Smooth muscle cell (in vitro differentiated cells): ENCODE data around the gene VSTM1. TPM values are rescaled to one million over a fixed set of nuclear protein-coding genes. Genes with fewer than 3 reads are reported as not detected.

Experiments
- DNase-seq: peaks from one replicate; lab custom pipeline; 2025; ENCODE audit not compliant: unreplicated experiment; lab: John Stamatoyannopoulos, UW
- H2AFZ ChIP-seq: fragments of 200-600 bp; sonication (generic); 2 replicates; pipeline ENCODE4 v1.6.0; 2016; ENCODE audit warnings: antibody characterized with exemption, low read depth, mild to moderate bottlenecking
- H3F3A ChIP-seq: fragments of 200-600 bp; sonication (generic); 2 replicates; pipeline ENCODE4 v1.6.0; 2017; ENCODE audit warnings: antibody characterized with exemption, low read depth
- H3K27ac ChIP-seq: fragments of 200-600 bp; sonication (generic); 2 replicates; pipeline ENCODE4 v1.5.1; 2016; ENCODE audit warnings: low read depth, mild to moderate bottlenecking
- H3K27me3 ChIP-seq: fragments of 200-600 bp; sonication (generic); 2 replicates; pipeline ENCODE4 v1.6.1; 2016; ENCODE audit warnings: low read depth, mild to moderate bottlenecking
- H3K36me3 ChIP-seq: fragments of 200-600 bp; sonication (generic); 2 replicates; pipeline ENCODE4 v1.5.1; 2016; ENCODE audit warnings: low read depth
- H3K4me1 ChIP-seq: fragments of 200-600 bp; sonication (generic); 2 replicates; pipeline ENCODE4 v1.5.1; 2016; ENCODE audit warnings: low read depth
- H3K4me2 ChIP-seq: fragments of 200-600 bp; sonication (generic); 2 replicates; pipeline ENCODE4 v1.6.0; 2016; ENCODE audit warnings: mild to moderate bottlenecking
- H3K4me3 ChIP-seq: fragments of 200-600 bp; sonication (generic); 2 replicates; pipeline ENCODE4 v1.5.1; 2016; ENCODE audit warnings: mild to moderate bottlenecking
- H3K79me2 ChIP-seq: fragments of 200-600 bp; sonication (generic); 2 replicates; pipeline ENCODE4 v1.6.0; 2016; ENCODE audit warnings: low read depth, mild to moderate bottlenecking
- H3K9ac ChIP-seq: fragments of 200-600 bp; sonication (generic); 2 replicates; pipeline ENCODE4 v1.6.0; 2016; ENCODE audit warnings: low read depth
- H3K9me3 ChIP-seq: fragments of 200-600 bp; sonication (generic); replicated peaks from 2 replicates; pipeline ENCODE4 v1.5.1; 2016; ENCODE audit warnings: low read depth
- H4K20me1 ChIP-seq: fragments of 200-600 bp; sonication (generic); 2 replicates; pipeline ENCODE4 v1.6.0; 2016; ENCODE audit warnings: low read depth
- WGBS: methylation state at CpG from one replicate; pipeline ENCODE4 v1.1.7; 2016; ENCODE audit warnings: low lambda C conversion rate; 5-methylcytosine and 5-hydroxymethylcytosine counted together
- polyA plus RNA-seq: library from polyadenylated mRNA; unstranded; fragments of >200 nt; fragmentation: Nextera tagmentation; extraction: Ambion mirVana; gene quantifications from 2 replicates; pipeline ENCODE4 v1.2.1, GENCODE V29; 2016
- total RNA-seq: library from RNA; depleted of rRNA; stranded (reverse); fragments of >200 nt; gene quantifications from 2 replicates; pipeline ENCODE4 v1.2.3, GENCODE V29; 2014
- TF ChIP-seq, protein P1 (sequence below): fragments of 200-600 bp; sonication (generic); IDR thresholded peaks from 2 replicates; pipeline ENCODE4 v1.5.1; 2017; ENCODE audit warnings: borderline replicate concordance, mild to moderate bottlenecking, antibody characterized with exemption; ENCODE audit not compliant: insufficient read depth, poor library complexity, severe bottlenecking

VSTM1 gene
- total and polyA plus RNA-seq, 2 experiments from 2014 or later: not detected

- Histone ChIP-seq H3K27me3 (no peaks in the 10 kb centered on the region), H3F3A (no peaks in the 10 kb centered on the region), H3K36me3 (no peaks in the 10 kb centered on the region), H3K9me3 (no peaks in the 10 kb centered on the region), H3K4me1 (no peaks in the 10 kb centered on the region), H2AFZ (no peak overlapping the region), H3K27ac (no peak overlapping the region), H3K79me2 (no peaks in the 10 kb centered on the region), H3K9ac (no peak overlapping the region), H4K20me1 (no peaks in the 10 kb centered on the region), H3K4me3 (no peak overlapping the region), H3K4me2 (no peak overlapping the region)
- no peak for DNase-seq
- WGBS: 89% methylated on average over 13 of the region's 13 CpGs
- TF ChIP-seq, protein P1, sequence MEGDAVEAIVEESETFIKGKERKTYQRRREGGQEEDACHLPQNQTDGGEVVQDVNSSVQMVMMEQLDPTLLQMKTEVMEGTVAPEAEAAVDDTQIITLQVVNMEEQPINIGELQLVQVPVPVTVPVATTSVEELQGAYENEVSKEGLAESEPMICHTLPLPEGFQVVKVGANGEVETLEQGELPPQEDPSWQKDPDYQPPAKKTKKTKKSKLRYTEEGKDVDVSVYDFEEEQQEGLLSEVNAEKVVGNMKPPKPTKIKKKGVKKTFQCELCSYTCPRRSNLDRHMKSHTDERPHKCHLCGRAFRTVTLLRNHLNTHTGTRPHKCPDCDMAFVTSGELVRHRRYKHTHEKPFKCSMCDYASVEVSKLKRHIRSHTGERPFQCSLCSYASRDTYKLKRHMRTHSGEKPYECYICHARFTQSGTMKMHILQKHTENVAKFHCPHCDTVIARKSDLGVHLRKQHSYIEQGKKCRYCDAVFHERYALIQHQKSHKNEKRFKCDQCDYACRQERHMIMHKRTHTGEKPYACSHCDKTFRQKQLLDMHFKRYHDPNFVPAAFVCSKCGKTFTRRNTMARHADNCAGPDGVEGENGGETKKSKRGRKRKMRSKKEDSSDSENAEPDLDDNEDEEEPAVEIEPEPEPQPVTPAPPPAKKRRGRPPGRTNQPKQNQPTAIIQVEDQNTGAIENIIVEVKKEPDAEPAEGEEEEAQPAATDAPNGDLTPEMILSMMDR: no peak
Observed at GRCh38 chr19:54021932-54022331, 41.8 kb downstream of the VSTM1 start.

DNA sequence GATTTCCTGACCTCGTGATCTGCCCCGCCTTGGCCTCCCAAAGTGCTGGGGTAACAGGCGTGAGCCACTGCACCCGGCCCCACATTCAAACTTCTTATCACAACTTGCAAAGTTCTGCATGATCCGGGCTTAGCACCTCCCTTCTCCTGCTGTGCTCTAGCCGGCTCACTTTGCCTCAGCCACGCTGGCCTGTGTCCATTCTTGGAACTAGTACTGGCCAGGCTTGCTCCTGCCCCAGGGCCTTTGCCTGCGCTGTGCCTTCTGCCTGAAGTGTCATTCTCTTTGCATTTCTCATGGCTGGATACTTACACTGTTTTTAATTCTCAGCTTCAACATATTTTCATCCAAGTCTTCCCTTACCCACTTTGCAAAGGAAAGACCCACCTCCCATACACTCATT, 42.3 kb downstream of the VSTM1 start:
- Histone ChIP-seq H3F3A (no peaks in the 10 kb centered on the region), H3K36me3 (no peaks in the 10 kb centered on the region), H2AFZ (no peak overlapping the region), H3K9ac (no peak overlapping the region), H3K79me2 (no peaks in the 10 kb centered on the region), H4K20me1 (no peaks in the 10 kb centered on the region), H3K4me1 (no peaks in the 10 kb centered on the region), H3K4me2 (no peak overlapping the region), H3K9me3 (no peaks in the 10 kb centered on the region), H3K27me3 (no peaks in the 10 kb centered on the region), H3K27ac (no peak overlapping the region), H3K4me3 (no peak overlapping the region)
- DNase-seq: no peak
- WGBS: 80% methylated on average over 8 of the region's 8 CpGs
- TF ChIP-seq, protein P1: no peak

- Histone ChIP-seq H3K4me2 (no peak overlapping the region), H2AFZ (no peak overlapping the region), H3K9me3 (no peaks in the 10 kb centered on the region), H3K4me3 (no peak overlapping the region), H3K79me2 (no peaks in the 10 kb centered on the region), H3K27ac (no peak overlapping the region), H4K20me1 (no peaks in the 10 kb centered on the region), H3K4me1 (no peaks in the 10 kb centered on the region), H3K9ac (no peak overlapping the region), H3F3A (no peaks in the 10 kb centered on the region), H3K27me3 (no peaks in the 10 kb centered on the region), H3K36me3 (no peaks in the 10 kb centered on the region)
- 99% methylated on average over 4 of the region's 4 CpGs for WGBS
- TF ChIP-seq, protein P1: no peak
- DNase-seq: no peak
Observed at GRCh38 chr19:54017261-54017660, 46.4 kb downstream of the VSTM1 start.

GRCh38 chr19:54014920-54015560, 48.7 kb downstream of the VSTM1 start:
- no peak for DNase-seq
- H3K27me3 ChIP-seq: no peaks in the 10 kb centered on the region
- no peak overlapping the region for H2AFZ ChIP-seq
- 78% methylated on average over 19 of the region's 19 CpGs for whole genome bisulfite sequencing
- no peaks in the 10 kb centered on the region for H3F3A ChIP-seq
- no peaks in the 10 kb centered on the region for H3K4me1 ChIP-seq
- H3K9ac ChIP-seq: no peak overlapping the region
- H3K4me3 ChIP-seq: no peak overlapping the region
- H3K4me2 ChIP-seq: no peak overlapping the region
- H3K27ac ChIP-seq: no peak overlapping the region
- no peaks in the 10 kb centered on the region for H3K9me3 ChIP-seq
- TF ChIP-seq, protein P1: no peak
- H3K79me2 ChIP-seq: no peaks in the 10 kb centered on the region
- no peaks in the 10 kb centered on the region for H4K20me1 ChIP-seq
- no peaks in the 10 kb centered on the region for H3K36me3 ChIP-seq
